ENCODE results near the gene CCDC70.

DNA sequence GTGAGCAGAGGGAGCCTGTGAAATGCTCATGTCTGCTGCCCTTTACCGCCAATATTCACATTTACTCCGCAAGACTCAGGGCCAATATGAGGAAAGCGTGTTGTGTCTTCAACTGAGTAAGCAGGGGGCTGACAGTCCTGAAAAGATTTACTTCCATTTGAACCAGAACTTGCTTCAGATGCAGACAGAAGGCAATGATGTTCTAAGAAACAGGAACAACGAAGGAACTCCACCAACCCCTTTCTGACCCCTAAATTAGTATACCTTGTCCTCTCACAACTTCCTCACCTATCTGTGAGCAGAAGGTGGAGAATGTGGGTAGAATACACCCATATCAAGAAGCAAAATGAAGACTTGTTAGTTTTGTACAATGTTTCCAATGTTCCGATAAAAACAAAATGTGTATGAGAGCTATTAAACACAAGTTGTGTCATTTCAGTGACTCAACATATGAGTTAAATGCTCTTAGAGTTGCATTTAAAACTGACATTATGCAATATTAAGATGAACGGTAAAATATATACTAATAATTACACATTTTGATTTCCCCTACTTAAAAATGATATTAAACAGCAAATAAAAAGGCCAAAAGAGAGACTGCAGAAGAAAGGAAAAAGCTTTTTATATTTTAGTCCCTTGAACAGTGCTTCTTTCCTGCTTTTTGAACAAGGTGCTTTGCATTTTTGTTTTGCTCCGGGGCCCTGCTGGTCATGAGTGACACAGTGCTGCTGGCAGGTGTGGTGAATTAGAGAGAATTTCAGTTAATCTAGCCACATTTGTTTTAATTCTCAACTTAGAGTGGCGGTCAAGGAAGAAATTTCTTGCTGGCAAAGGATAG, 32.8 kb upstream of the CCDC70 start:
- TF ChIP-seq, protein P1, sequence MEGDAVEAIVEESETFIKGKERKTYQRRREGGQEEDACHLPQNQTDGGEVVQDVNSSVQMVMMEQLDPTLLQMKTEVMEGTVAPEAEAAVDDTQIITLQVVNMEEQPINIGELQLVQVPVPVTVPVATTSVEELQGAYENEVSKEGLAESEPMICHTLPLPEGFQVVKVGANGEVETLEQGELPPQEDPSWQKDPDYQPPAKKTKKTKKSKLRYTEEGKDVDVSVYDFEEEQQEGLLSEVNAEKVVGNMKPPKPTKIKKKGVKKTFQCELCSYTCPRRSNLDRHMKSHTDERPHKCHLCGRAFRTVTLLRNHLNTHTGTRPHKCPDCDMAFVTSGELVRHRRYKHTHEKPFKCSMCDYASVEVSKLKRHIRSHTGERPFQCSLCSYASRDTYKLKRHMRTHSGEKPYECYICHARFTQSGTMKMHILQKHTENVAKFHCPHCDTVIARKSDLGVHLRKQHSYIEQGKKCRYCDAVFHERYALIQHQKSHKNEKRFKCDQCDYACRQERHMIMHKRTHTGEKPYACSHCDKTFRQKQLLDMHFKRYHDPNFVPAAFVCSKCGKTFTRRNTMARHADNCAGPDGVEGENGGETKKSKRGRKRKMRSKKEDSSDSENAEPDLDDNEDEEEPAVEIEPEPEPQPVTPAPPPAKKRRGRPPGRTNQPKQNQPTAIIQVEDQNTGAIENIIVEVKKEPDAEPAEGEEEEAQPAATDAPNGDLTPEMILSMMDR (IDR thresholded peaks at IDR 0.05) = no peak
- TF ChIP-seq POLR2A (IDR thresholded peaks at IDR 0.05; ENCODE audit: low read depth) (no peak), POLR2AphosphoS5 (IDR thresholded peaks at IDR 0.05) (no peak)
